Measurements from ENCODE around the gene CCDC14. TPM values are rescaled to one million over a fixed set of nuclear protein-coding genes. Genes with fewer than 3 reads are reported as not detected.

CCDC14 gene
- total RNA-seq, 1 donor from 2014 or later: 37.3 TPM

DNA sequence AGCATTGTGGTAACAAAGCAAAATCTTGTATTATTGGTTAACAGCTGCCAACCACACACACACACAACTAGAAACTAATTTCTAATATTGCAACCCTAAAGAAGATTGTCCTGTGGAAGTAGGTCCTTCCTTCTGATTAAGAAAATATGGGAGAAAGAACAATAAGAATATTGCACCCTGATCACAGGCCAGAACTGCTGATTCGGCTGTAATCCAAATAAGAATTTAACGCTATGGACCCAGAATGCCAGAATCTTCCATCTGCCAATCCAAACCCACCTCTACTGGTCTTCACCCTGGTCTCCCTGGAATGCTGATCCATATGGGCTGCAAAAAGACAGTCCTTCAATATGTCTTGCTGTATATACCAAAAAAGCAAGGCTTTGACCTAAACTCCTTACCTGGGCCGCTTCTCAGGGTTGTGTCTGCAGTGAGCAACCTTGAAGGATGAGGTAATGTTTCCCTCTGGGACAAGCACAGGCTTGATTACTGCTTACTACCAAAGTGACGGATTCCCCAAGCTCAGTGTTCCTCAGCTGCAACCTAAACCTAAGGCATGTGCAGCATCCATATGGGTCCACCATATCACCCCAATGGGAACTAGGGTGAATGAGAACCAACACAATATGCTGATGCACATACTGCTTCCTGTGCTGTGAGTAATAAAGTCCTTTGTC lies 8.0 kb downstream of the CCDC14 start:
- peaks cover 18% of the 10 kb centered on the region for H3K36me3 Mint-ChIP-seq (ENCODE audit: low read depth)
- no peaks in the 10 kb centered on the region for H3K9me3 Mint-ChIP-seq
- DNase-seq (ENCODE audit: low spot score): no peak
- H3K27ac Mint-ChIP-seq: no peak overlapping the region
- H3K4me1 Mint-ChIP-seq (ENCODE audit: low read depth): peaks cover 2% of the 10 kb centered on the region
- no peak overlapping the region for H3K4me3 Mint-ChIP-seq
- H3K27me3 Mint-ChIP-seq (ENCODE audit: insufficient read depth): no peaks in the 10 kb centered on the region
- intact Hi-C loops (cut with micrococcal nuclease): no loop called here

DNA sequence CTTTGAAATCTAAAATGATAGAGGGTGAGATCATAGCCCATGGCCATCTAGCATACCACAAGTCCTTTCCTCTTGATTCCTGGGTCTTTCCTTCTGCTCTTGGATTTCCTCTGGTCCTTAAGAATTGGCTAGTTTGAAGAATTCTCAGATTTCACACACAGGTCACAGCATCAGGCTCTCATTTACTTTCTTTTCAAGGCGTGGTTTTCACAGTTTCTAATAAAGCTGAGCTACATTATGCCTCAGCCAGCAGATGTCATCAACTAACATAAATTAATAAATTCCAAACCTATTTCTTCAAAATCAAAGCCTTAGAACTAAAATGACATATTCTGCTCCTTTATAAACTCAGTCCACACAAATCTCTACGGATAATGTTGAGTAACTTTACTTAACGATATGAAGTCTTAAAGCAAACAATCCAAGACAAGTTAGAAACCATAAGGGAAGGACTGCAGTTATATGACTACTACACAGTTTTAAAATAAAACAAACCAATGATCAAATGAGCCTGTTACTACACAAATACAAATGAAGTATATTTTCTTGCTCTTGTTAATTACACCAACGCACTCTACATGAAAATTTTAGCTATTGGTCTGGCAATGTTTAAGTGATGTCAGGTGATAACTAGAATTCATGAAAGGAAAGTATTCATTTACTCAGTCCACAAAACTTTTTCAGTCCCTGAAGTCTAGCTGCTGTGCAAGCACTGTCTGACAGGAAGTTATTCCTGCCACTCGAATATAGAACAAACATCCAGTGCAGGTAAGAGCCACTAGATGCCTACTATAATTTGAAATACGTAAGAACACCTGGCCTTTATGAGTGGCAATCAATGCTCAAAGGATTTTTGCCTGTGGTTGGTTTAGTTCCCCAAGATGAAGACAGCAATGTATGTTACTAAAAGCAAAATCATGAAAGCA lies 9.2 kb downstream of the CCDC14 start:
- intact Hi-C loops (cut with micrococcal nuclease): no loop called here
- Mint-ChIP-seq H3K4me1 (ENCODE audit: low read depth) (no peaks in the 10 kb centered on the region), H3K4me3 (no peak overlapping the region), H3K27me3 (ENCODE audit: insufficient read depth) (no peaks in the 10 kb centered on the region), H3K9me3 (no peaks in the 10 kb centered on the region), H3K36me3 (ENCODE audit: low read depth) (peaks cover 20% of the 10 kb centered on the region), H3K27ac (no peak overlapping the region)
- DNase-seq (ENCODE audit: low spot score): no peak

DNA sequence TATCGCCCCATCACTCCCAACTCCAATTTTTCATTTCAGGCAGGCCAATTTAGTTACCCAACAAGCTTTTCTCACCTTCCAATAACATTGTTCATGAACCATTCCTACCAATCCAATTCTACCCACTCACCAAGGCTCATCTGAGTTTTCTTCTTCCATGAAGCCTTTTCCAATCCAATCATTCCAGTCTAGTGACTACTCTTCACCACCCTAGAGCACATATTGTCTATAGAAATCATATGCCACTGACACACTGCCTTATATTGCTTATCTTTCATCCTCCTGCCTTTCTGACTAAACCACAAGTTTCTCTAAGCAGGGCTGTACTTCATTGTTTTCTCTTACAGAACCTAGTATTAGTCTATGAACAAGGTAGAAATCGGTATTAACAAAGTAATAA lies 11.4 kb downstream of the CCDC14 start:
- Mint-ChIP-seq H3K4me1 (ENCODE audit: low read depth) (no peaks in the 10 kb centered on the region), H3K4me3 (no peak overlapping the region), H3K27ac (no peak overlapping the region), H3K36me3 (ENCODE audit: low read depth) (peaks cover 19% of the 10 kb centered on the region), H3K27me3 (ENCODE audit: insufficient read depth) (no peaks in the 10 kb centered on the region), H3K9me3 (no peaks in the 10 kb centered on the region)
- no peak for DNase-seq (ENCODE audit: low spot score)
- intact Hi-C loops (cut with micrococcal nuclease): no loop called here

DNA sequence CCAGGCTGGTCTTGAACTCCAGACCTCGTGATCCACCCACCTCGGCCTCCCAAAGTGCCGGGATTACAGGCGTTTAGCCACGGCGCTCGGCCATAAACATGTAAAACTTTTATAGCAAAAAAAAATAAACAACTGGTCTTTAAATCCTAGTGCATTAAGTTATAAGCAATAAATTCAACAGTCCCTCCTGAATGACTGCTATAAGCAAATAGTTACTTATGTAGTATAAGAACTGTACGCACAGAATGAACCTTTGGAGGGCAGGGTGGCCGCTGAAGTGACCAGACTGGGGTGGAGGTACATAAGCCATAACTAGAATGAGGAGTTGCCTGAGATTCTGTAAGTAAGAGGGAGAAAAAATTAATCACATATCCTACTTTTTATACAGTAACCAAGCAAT lies 12.6 kb downstream of the CCDC14 start:
- Mint-ChIP-seq H3K4me3 (no peak overlapping the region), H3K4me1 (ENCODE audit: low read depth) (no peaks in the 10 kb centered on the region), H3K9me3 (no peaks in the 10 kb centered on the region), H3K27me3 (ENCODE audit: insufficient read depth) (no peaks in the 10 kb centered on the region), H3K27ac (no peak overlapping the region), H3K36me3 (ENCODE audit: low read depth) (peaks cover 28% of the 10 kb centered on the region)
- intact Hi-C loops (cut with micrococcal nuclease): no loop called here
- DNase-seq (ENCODE audit: low spot score): no peak

DNA sequence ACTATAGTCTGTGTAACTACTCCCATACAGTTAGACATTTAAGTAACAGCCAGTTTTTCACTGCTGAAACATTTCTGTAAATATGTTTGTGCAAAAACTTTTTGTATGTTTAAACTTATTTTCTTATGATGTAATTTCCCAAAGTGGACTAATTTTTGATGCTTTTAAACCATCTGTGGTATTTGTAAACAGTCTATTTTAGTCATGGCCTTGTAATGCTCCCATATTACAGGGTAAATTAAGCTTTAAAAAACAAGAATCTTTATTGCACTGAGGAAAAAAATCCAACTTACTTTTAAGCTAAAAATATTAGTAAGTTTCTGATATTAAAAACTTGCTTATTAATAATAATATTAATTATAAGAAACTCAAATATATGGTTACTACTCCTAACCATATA lies 13.5 kb downstream of the CCDC14 start:
- no peaks in the 10 kb centered on the region for H3K27me3 Mint-ChIP-seq (ENCODE audit: insufficient read depth)
- intact Hi-C loops (cut with micrococcal nuclease): no loop called here
- peaks cover 30% of the 10 kb centered on the region for H3K36me3 Mint-ChIP-seq (ENCODE audit: low read depth)
- no peak overlapping the region for H3K4me3 Mint-ChIP-seq
- H3K27ac Mint-ChIP-seq: no peak overlapping the region
- no peak for DNase-seq (ENCODE audit: low spot score)
- no peaks in the 10 kb centered on the region for H3K9me3 Mint-ChIP-seq
- no peaks in the 10 kb centered on the region for H3K4me1 Mint-ChIP-seq (ENCODE audit: low read depth)

DNA sequence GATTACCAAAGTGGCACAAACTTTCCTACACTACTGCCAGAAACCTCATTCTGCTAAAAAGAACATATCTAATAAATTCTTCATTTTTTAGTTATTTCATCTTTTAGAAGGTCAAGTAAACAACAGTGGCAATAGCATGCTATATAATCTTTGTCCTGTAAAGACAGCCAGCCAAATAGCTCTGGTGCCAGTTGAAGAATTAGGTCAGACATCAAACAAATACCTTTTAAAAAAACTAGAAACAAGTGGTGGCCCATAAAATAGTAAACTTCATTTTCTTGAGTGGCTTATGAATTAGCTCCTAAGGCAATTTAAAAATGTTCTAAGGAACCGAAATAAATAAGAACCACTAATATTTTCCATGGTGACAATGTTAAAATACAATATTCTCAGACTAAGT lies 19.5 kb downstream of the CCDC14 start:
- intact Hi-C loops (cut with micrococcal nuclease): no loop called here
- Mint-ChIP-seq H3K9me3 (no peaks in the 10 kb centered on the region), H3K27ac (no peak overlapping the region), H3K4me3 (no peak overlapping the region), H3K36me3 (ENCODE audit: low read depth) (peaks cover 25% of the 10 kb centered on the region), H3K4me1 (ENCODE audit: low read depth) (no peaks in the 10 kb centered on the region), H3K27me3 (ENCODE audit: insufficient read depth) (no peaks in the 10 kb centered on the region)
- DNase-seq (ENCODE audit: low spot score): no peak

DNA sequence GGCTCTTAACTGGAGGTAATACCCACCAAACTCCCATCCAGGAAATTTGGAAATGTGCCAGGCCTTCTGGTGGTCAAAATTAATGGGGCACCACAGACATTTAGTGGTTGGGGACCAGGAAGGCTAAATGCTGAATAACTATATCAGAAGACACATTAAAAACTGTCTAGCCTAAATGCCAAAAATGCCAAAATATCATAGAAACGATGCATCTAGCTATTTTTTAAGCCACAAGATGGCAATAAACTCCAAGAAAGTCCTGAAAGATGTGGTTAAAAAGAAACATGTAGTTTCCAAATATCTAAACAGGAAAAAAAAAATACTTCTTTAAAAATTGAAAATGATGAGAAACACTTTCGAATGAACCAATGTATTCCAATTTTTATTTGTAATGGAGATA lies 19.9 kb downstream of the CCDC14 start:
- no peaks in the 10 kb centered on the region for H3K4me1 Mint-ChIP-seq (ENCODE audit: low read depth)
- H3K4me3 Mint-ChIP-seq: no peak overlapping the region
- no peaks in the 10 kb centered on the region for H3K9me3 Mint-ChIP-seq
- DNase-seq (ENCODE audit: low spot score): no peak
- no peak overlapping the region for H3K27ac Mint-ChIP-seq
- intact Hi-C loops (cut with micrococcal nuclease): no loop called here
- H3K36me3 Mint-ChIP-seq (ENCODE audit: low read depth): peaks cover 24% of the 10 kb centered on the region
- H3K27me3 Mint-ChIP-seq (ENCODE audit: insufficient read depth): no peaks in the 10 kb centered on the region

DNA sequence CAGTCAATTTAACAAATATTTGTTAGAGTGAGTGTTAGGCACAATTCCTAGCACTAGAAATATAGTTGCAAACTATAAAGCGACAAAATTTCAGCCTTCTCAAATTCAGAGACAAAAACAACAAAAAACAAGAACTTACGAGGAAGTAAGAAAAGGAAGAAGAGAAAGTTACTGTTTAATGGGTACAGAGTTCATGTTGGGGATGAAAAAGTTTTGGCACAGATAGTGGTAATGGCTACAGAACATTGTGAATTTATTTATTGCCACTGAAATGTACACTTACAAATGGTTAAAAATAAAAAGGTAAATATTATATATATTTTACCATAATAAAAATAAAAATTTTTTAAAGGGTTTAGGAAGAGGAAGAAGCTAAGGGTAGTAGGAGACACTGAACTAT lies 21.3 kb downstream of the CCDC14 start:
- no peaks in the 10 kb centered on the region for H3K4me1 Mint-ChIP-seq (ENCODE audit: low read depth)
- no peaks in the 10 kb centered on the region for H3K9me3 Mint-ChIP-seq
- no peak overlapping the region for H3K27ac Mint-ChIP-seq
- H3K36me3 Mint-ChIP-seq (ENCODE audit: low read depth): peaks cover 23% of the 10 kb centered on the region
- intact Hi-C loops (cut with micrococcal nuclease): no loop called here
- no peaks in the 10 kb centered on the region for H3K27me3 Mint-ChIP-seq (ENCODE audit: insufficient read depth)
- no peak overlapping the region for H3K4me3 Mint-ChIP-seq
- no peak for DNase-seq (ENCODE audit: low spot score)

DNA sequence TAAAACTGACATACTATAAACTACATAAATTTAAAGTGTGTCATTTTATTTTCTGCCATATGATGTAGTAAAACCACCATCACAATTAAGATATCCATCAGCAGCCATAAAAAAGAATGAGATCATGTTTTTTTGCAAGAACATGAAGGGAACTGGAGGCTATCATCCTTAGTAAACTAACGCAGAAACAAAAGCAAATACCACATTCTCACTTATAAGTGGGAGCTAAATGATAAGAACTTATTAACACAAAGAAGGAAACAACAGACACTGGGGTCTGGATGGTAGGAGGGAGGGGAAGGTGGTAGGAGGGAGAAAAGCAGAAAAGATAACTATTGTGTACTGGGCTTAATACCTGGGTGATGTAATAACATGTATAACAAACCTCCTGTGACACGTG lies 24.6 kb downstream of the CCDC14 start:
- H3K27ac Mint-ChIP-seq: no peak overlapping the region
- H3K4me1 Mint-ChIP-seq (ENCODE audit: low read depth): no peaks in the 10 kb centered on the region
- peaks cover 22% of the 10 kb centered on the region for H3K36me3 Mint-ChIP-seq (ENCODE audit: low read depth)
- H3K4me3 Mint-ChIP-seq: no peak overlapping the region
- no peak for DNase-seq (ENCODE audit: low spot score)
- intact Hi-C loops (cut with micrococcal nuclease): no loop called here
- H3K27me3 Mint-ChIP-seq (ENCODE audit: insufficient read depth): no peaks in the 10 kb centered on the region
- no peaks in the 10 kb centered on the region for H3K9me3 Mint-ChIP-seq

DNA sequence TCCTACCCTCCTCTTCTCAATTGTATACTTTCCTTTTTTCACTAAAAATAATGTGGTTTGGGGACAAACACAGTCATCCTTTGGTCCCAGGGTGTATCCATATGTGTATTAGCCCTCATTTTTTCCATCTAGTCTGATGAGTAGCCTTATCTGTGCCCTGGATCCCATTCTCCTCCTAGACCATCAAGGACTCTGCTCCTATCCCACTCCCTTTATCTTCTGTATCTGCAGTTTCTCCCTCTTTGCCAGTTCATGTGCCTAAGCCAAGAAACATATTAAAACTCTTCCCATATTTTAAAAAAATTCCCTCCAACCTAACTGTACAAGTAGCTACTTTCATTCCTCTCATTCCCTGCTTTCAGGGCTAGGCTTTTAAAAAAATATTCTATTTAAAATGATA lies 25.2 kb downstream of the CCDC14 start:
- Mint-ChIP-seq H3K4me1 (ENCODE audit: low read depth) (no peaks in the 10 kb centered on the region), H3K36me3 (ENCODE audit: low read depth) (peaks cover 22% of the 10 kb centered on the region), H3K27ac (no peak overlapping the region), H3K4me3 (no peak overlapping the region), H3K9me3 (no peaks in the 10 kb centered on the region), H3K27me3 (ENCODE audit: insufficient read depth) (no peaks in the 10 kb centered on the region)
- no peak for DNase-seq (ENCODE audit: low spot score)
- intact Hi-C loops (cut with micrococcal nuclease): no loop called here

DNA sequence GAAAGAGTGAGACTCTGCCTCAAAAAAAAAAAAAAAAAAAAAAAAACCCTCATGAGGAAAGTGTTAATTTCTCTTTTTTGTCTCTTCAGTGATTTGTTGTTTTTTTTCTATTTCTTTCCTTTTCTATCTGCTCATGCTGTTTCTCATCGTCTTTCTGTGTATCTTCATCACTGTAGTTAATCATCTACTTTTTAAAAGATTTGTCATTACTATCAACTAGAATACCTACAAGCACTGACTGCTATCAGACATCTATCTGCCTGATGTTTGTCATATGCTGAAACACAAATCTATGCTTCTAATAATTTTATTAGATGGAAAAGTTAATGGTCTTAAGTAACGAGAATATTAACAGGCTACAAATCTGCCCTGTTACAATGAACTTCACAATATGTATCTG lies 26.8 kb downstream of the CCDC14 start:
- Mint-ChIP-seq H3K27me3 (ENCODE audit: insufficient read depth) (no peaks in the 10 kb centered on the region), H3K27ac (no peak overlapping the region)

DNA sequence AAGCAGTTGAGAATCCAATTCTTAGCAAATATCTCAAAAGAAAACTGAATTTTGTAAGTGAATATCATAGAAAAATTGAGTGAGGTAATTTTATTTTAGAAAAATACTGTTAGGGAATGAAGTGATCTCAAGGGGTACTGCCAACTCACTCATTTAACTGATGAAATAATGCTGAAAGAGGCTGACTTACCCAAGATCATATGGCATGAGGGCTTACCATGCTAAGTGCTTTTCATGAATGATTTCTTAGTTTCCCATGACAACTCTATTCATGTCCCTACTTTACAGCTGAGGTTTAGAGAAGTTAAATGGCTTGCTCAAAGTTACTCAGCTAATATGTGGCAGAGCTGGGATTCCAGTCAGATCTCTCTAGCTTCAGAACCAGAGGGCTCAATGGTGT lies 30.6 kb downstream of the CCDC14 start:
- Mint-ChIP-seq H3K27me3 (ENCODE audit: insufficient read depth) (no peaks in the 10 kb centered on the region), H3K4me1 (ENCODE audit: low read depth) (no peaks in the 10 kb centered on the region), H3K36me3 (ENCODE audit: low read depth) (peaks cover 15% of the 10 kb centered on the region), H3K9me3 (no peaks in the 10 kb centered on the region), H3K27ac (no peak overlapping the region), H3K4me3 (no peak overlapping the region)
- intact Hi-C loops (cut with micrococcal nuclease): no loop called here
- no peak for DNase-seq (ENCODE audit: low spot score)

More for the DNA sequence above, 26.8 kb downstream of the CCDC14 start:
- intact Hi-C loops (cut with micrococcal nuclease): no loop called here
- DNase-seq (ENCODE audit: low spot score): no peak
- Mint-ChIP-seq H3K36me3 (ENCODE audit: low read depth) (peaks cover 16% of the 10 kb centered on the region), H3K4me1 (ENCODE audit: low read depth) (no peaks in the 10 kb centered on the region), H3K9me3 (no peaks in the 10 kb centered on the region), H3K4me3 (no peak overlapping the region)

DNA sequence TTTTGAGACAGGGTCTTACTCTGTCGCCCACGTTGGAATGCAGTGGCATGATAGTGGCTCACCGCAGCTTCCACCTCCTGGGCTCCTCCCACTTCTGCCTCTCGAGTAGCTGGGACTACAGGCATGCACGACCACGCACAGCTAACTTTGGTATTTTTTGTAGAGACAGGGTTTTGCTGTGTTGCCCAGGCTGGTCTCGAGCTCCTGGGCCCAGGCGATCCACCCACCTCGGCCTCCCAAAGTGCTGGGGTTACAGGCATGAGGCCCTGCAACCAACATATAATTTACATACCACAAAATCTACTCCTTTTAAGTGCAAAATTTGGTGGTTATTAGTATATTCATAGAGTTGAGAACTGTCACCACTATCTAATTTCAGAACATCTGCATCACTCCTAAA lies 31.7 kb downstream of the CCDC14 start:
- peaks cover 21% of the 10 kb centered on the region for H3K36me3 Mint-ChIP-seq (ENCODE audit: low read depth)
- intact Hi-C loops (cut with micrococcal nuclease): no loop called here
- H3K4me3 Mint-ChIP-seq: no peak overlapping the region
- no peaks in the 10 kb centered on the region for H3K4me1 Mint-ChIP-seq (ENCODE audit: low read depth)
- H3K9me3 Mint-ChIP-seq: peaks cover 2% of the 10 kb centered on the region
- no peak for DNase-seq (ENCODE audit: low spot score)
- no peak overlapping the region for H3K27ac Mint-ChIP-seq
- no peaks in the 10 kb centered on the region for H3K27me3 Mint-ChIP-seq (ENCODE audit: insufficient read depth)

Data from activated T-helper 1 cell treated with anti-CD3 and anti-CD28 coated beads, Interleukin-12 subunit alpha, Interleukin-12 subunit beta, Interleukin-2, Interleukin-4 antibody, amounts not matched to agents 30 ng/mL and 10 ng/mL and 1 ng/mL, durations not matched to agents 14 hours and 24 hours and 36 hours (primary cell).